ENCODE measurements around the gene FAM110A.

FAM110A gene

GRCh38 chr20:829551-829950, 4.0 kb upstream of the FAM110A start:
- DNase-seq (ENCODE audit: low read depth), result no peak
- TF ChIP-seq CTCF (IDR thresholded peaks at IDR 0.05; ENCODE audit: low read depth, low read length, missing control alignments), result no peak
- H3K4me3 ChIP-seq (ENCODE audit: low read depth, low read length), result no peak overlapping the region
- in situ Hi-C loops (cut with HindIII; ENCODE audit: low sequenced_read_pairs), result no loop called here

GRCh38 chr20:830011-830521, 3.4 kb upstream of the FAM110A start:
- in situ Hi-C loops (cut with HindIII; ENCODE audit: low sequenced_read_pairs), result no loop called here
- TF ChIP-seq CTCF (IDR thresholded peaks at IDR 0.05; ENCODE audit: low read depth, low read length, missing control alignments), result no peak
- no peak for DNase-seq (ENCODE audit: low read depth)
- H3K4me3 ChIP-seq (ENCODE audit: low read depth, low read length), result no peak overlapping the region

GRCh38 chr20:831251-831650, 2.3 kb upstream of the FAM110A start:
- in situ Hi-C loops (cut with HindIII; ENCODE audit: low sequenced_read_pairs), result no loop called here
- no peak for DNase-seq (ENCODE audit: low read depth)
- no peak overlapping the region for H3K4me3 ChIP-seq (ENCODE audit: low read depth, low read length)
- TF ChIP-seq CTCF (IDR thresholded peaks at IDR 0.05; ENCODE audit: low read depth, low read length, missing control alignments), result no peak

GRCh38 chr20:831956-832355, 1.6 kb upstream of the FAM110A start:
- in situ Hi-C loops (cut with HindIII; ENCODE audit: low sequenced_read_pairs), result no loop called here
- H3K4me3 ChIP-seq (ENCODE audit: low read depth, low read length), result no peak overlapping the region
- DNase-seq (ENCODE audit: low read depth), result no peak
- TF ChIP-seq CTCF (IDR thresholded peaks at IDR 0.05; ENCODE audit: low read depth, low read length, missing control alignments), result no peak

GRCh38 chr20:833121-833449, 430 bp upstream of the FAM110A start:
- in situ Hi-C loops (cut with HindIII; ENCODE audit: low sequenced_read_pairs), result no loop called here
- no peak for TF ChIP-seq CTCF (IDR thresholded peaks at IDR 0.05; ENCODE audit: low read depth, low read length, missing control alignments)
- DNase-seq (ENCODE audit: low read depth), result no peak
- H3K4me3 ChIP-seq (ENCODE audit: low read depth, low read length), result peak overlapping the region; percentile 88

- no peak for DNase-seq (ENCODE audit: low read depth)
- peak overlapping the region; percentile 88 for H3K4me3 ChIP-seq (ENCODE audit: low read depth, low read length)
- in situ Hi-C loops (cut with HindIII; ENCODE audit: low sequenced_read_pairs), result no loop called here
- TF ChIP-seq CTCF (IDR thresholded peaks at IDR 0.05; ENCODE audit: low read depth, low read length, missing control alignments), result no peak
Observed at GRCh38 chr20:834151-834746, 734 bp downstream of the FAM110A start.

Measured in astrocyte of the cerebellum (primary cell).